Keratinocyte (primary cell): ENCODE results near the gene LZTFL1. TPM values are rescaled to one million over a fixed set of nuclear protein-coding genes. Genes with fewer than 3 reads are reported as not detected.

Source experiments
- DNase-seq: peaks from one replicate; pipeline ENCODE4 v3.0.0-alpha.2; 2011; ENCODE audit warnings: low read depth, missing footprints, low spot score
- FAIRE-seq: peaks from 2 replicates; lab custom pipeline; 2011; peaks lifted over from hg19 to GRCh38; lab: Jason Lieb, UNC
- H2AFZ ChIP-seq: 2 replicates; pipeline ENCODE4 v1.6.0; 2012; ENCODE audit warnings: low read length, control low read depth, inconsistent platforms; ENCODE audit not compliant: control insufficient read depth
- H3K27ac ChIP-seq: 2 replicates; pipeline ENCODE4 v1.5.1; 2011; ENCODE audit warnings: low read length; ENCODE audit not compliant: control insufficient read depth, insufficient read depth
- H3K27me3 ChIP-seq: 3 replicates; pipeline ENCODE4 v1.6.0; 2011; ENCODE audit warnings: low read length; ENCODE audit not compliant: control insufficient read depth, insufficient read depth; ENCODE audit errors: extremely low read depth
- H3K36me3 ChIP-seq, 2 experiments: 2 replicates in 1 of 2; 3 replicates in 1 of 2; pipeline ENCODE4 v1.5.1; 2011; ENCODE audit warnings: low read length in 2 of 2, mild to moderate bottlenecking in 1 of 2; ENCODE audit not compliant: control insufficient read depth in 2 of 2, insufficient read depth in 2 of 2; ENCODE audit errors: extremely low read depth in 1 of 2
- H3K4me1 ChIP-seq: 3 replicates; pipeline ENCODE4 v1.5.1; 2011; ENCODE audit warnings: low read length; ENCODE audit not compliant: control insufficient read depth, insufficient read depth; ENCODE audit errors: extremely low read depth
- H3K4me2 ChIP-seq: 3 replicates; pipeline ENCODE4 v1.6.0; 2011; ENCODE audit warnings: low read depth, low read length; ENCODE audit not compliant: control insufficient read depth, insufficient read depth; ENCODE audit errors: extremely low read depth
- H3K4me3 ChIP-seq, 3 experiments: fragments of 200-600 bp in 1 of 3; sonication (generic) in 1 of 3; 2 replicates in 2 of 3; 3 replicates in 1 of 3; pipeline ENCODE4 v1.5.1; 2011 to 2016; ENCODE audit warnings: low read length in 3 of 3, mild to moderate bottlenecking in 3 of 3, control low read depth in 2 of 3, inconsistent platforms in 1 of 3, low read depth in 1 of 3, mixed read lengths in 1 of 3, mixed run types in 1 of 3, moderate library complexity in 1 of 3; ENCODE audit not compliant: control insufficient read depth in 2 of 3, insufficient read depth in 2 of 3; ENCODE audit errors: extremely low read depth in 1 of 3
- H3K79me2 ChIP-seq: 2 replicates; pipeline ENCODE4 v1.6.0; 2012; ENCODE audit warnings: low read length; ENCODE audit not compliant: control insufficient read depth, insufficient read depth
- H3K9ac ChIP-seq: 3 replicates; pipeline ENCODE4 v1.6.0; 2011; ENCODE audit warnings: low read length; ENCODE audit not compliant: control insufficient read depth, insufficient read depth; ENCODE audit errors: extremely low read depth
- H3K9me1 ChIP-seq: 3 replicates; pipeline ENCODE4 v1.6.0; 2011; ENCODE audit warnings: low read length; ENCODE audit not compliant: control insufficient read depth, insufficient read depth; ENCODE audit errors: extremely low read depth
- H3K9me3 ChIP-seq: 2 replicates; pipeline ENCODE4 v1.5.1; 2012; ENCODE audit warnings: low read depth, low read length; ENCODE audit not compliant: control insufficient read depth
- H4K20me1 ChIP-seq: 3 replicates; pipeline ENCODE4 v1.6.0; 2011; ENCODE audit warnings: low read length; ENCODE audit not compliant: control insufficient read depth, insufficient read depth; ENCODE audit errors: extremely low read depth
- CTCF ChIP-seq, 3 experiments: IDR thresholded peaks in 1 of 3; conservative IDR thresholded peaks in 1 of 3; optimal IDR thresholded peaks in 1 of 3; 2 replicates in 2 of 3; 3 replicates in 1 of 3; pipeline versions ENCODE3 to v1.5.1; 2011; ENCODE audit warnings: low read length in 3 of 3, mild to moderate bottlenecking in 3 of 3, moderate library complexity in 2 of 3, control low read depth in 1 of 3, inconsistent platforms in 1 of 3; ENCODE audit not compliant: insufficient read depth in 2 of 3; ENCODE audit errors: extremely low read depth in 1 of 3
- EZH2 ChIP-seq: IDR thresholded peaks from one replicate; pipeline ENCODE4 v1.6.1; 2012; ENCODE audit warnings: inconsistent platforms, mild to moderate bottlenecking, low read length, moderate library complexity
- dilution Hi-C: fragments of 300-500 bp; cut with MboI; formaldehyde crosslinking; loops from one replicate; pipeline ENCODE4 v1.7.0; 2020; ENCODE audit warnings: low sequenced_read_pairs; ENCODE audit not compliant: extremely low pct_ligation_motif_present
- polyA plus RNA-seq, 5 experiments: library from polyadenylated mRNA; depleted of rRNA in 3 of 5; stranded (reverse) in 3 of 5; stranded (forward) in 1 of 5; unstranded in 1 of 5; fragments of >200 nt; gene quantifications; 1 replicate in 1 of 5; 2 replicates in 3 of 5; 3 replicates in 1 of 5; pipeline versions ENCODE4 v1.2.1 to v1.2.3, GENCODE V29; 2011 to 2012; ENCODE audit warnings: missing spikeins in 2 of 5, low read depth in 1 of 5, low replicate concordance in 1 of 5

Gene LZTFL1
- polyA plus RNA-seq, 1 donor (not counting 4 experiments of a cell fraction or from before 2014, with no cell fraction given): 17.9 TPM

- FAIRE-seq (no peak), DNase-seq (no peak)
- no peak overlapping the region for H3K4me3 ChIP-seq
- no peaks in the 10 kb centered on the region for H3K36me3 ChIP-seq
- no peak overlapping the region for H3K9ac ChIP-seq
- H4K20me1 ChIP-seq: no peaks in the 10 kb centered on the region
- no peak overlapping the region for H3K27ac ChIP-seq
- no peaks in the 10 kb centered on the region for H3K79me2 ChIP-seq
- no peak overlapping the region for H2AFZ ChIP-seq
- H3K27me3 ChIP-seq: peaks cover 32% of the 10 kb centered on the region
- TF ChIP-seq EZH2 (no peak), CTCF (optimal IDR thresholded peaks at IDR 0.05 in 1 of 3, IDR thresholded peaks at IDR 0.05 in 1 of 3, conservative IDR thresholded peaks at IDR 0.05 in 1 of 3; ENCODE audit: extremely low read depth in 1 of 3, insufficient read depth in 2 of 3, low read length in 3 of 3) (no peak)
- H3K4me1 ChIP-seq: no peaks in the 10 kb centered on the region
- dilution Hi-C loops: no loop called here
- H3K9me1 ChIP-seq: no peaks in the 10 kb centered on the region
- H3K4me2 ChIP-seq: no peak overlapping the region
- no peaks in the 10 kb centered on the region for H3K9me3 ChIP-seq
Measured at GRCh38 chr3:45779746-45780735, 61.9 kb downstream of the LZTFL1 start.

- H4K20me1 ChIP-seq: no peaks in the 10 kb centered on the region
- H3K27ac ChIP-seq: no peak overlapping the region
- no peak overlapping the region for H3K4me3 ChIP-seq
- no peak overlapping the region for H3K4me2 ChIP-seq
- H3K9ac ChIP-seq: no peak overlapping the region
- DNase-seq (no peak), FAIRE-seq (no peak)
- peaks cover 41% of the 10 kb centered on the region for H3K27me3 ChIP-seq
- no peak overlapping the region for H2AFZ ChIP-seq
- dilution Hi-C loops: no loop called here
- no peaks in the 10 kb centered on the region for H3K4me1 ChIP-seq
- no peaks in the 10 kb centered on the region for H3K79me2 ChIP-seq
- H3K9me3 ChIP-seq: no peaks in the 10 kb centered on the region
- H3K36me3 ChIP-seq: no peaks in the 10 kb centered on the region
- H3K9me1 ChIP-seq: no peaks in the 10 kb centered on the region
- TF ChIP-seq CTCF (optimal IDR thresholded peaks at IDR 0.05 in 1 of 3, IDR thresholded peaks at IDR 0.05 in 1 of 3, conservative IDR thresholded peaks at IDR 0.05 in 1 of 3; ENCODE audit: extremely low read depth in 1 of 3, insufficient read depth in 2 of 3, low read length in 3 of 3) (no peak), EZH2 (no peak)
Measured at GRCh38 chr3:45778761-45779201, 63.1 kb downstream of the LZTFL1 start.
